ENCODE results near the gene PTPRG. TPM values are rescaled to one million over a fixed set of nuclear protein-coding genes. Genes with fewer than 3 reads are reported as not detected.

Gene PTPRG
- polyA plus RNA-seq, 3 donors = not detected

DNA sequence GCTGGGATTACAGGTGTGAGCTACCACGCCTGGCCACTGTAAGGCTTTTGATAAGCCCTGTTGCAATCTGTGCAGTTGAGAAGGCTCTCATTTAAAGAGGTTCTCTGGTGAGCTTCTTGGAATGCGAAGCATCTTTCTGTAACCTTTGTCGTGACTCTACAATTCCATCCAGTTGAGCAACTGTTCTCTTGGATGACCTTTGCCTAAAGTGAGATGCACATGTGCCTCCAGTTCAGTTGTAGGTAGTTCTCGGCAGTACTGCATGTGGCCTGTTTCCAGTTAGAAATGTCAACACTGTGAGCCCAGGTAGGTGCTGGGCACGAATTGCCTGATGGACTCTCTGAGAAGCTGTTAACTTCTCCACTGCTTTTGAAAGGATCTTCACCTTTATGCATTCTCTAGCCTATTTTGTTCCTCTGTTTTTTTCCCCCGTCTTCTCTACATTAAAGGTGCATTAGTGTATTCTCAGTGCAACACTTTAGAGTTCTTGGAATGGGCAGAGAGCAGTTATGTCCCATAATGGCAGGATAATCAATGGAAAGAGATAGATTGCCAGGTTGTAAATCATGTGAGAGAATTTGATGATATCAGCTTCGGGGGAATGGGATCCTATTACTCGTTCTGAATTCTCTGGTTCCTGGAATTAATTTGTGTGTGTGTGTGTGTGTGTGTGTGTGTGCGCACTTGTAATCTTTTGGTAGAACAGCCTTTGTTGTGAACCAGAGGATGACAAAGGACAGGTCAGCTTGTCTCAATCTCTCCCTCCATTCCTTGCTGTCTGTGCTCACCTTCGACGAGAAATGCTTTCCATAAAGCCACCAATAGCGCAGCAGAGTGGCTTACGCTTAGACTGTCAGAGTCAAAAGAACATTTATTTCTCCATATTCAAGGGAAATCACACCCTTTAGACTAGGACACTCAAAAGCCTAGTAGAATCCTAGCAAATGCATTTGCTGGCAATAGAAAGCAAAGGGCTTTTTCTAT lies 51.1 kb downstream of the PTPRG start:
- Mint-ChIP-seq H3K4me3 (no peak overlapping the region), H3K27me3 (ENCODE audit: low read depth in 3 of 3) (peaks cover 0 to 2% (median 2%) of the 10 kb centered on the region in 3 donors), H3K9me3 (peaks cover 0 to 9% (median 4%) of the 10 kb centered on the region in 7 donors), H3K4me1 (no peaks in the 10 kb centered on the region), H3K27ac (peak overlapping the region in 1 of 7 donors; percentile 26), H3K36me3 (no peaks in the 10 kb centered on the region)
- TF ChIP-seq CTCF (IDR thresholded peaks at IDR 0.05) = no peak
- peaks cover 4 to 5% of the 10 kb centered on the region in 2 donors for H3K9me3 ChIP-seq (replicated peaks in 1 of 2; ENCODE audit: control insufficient read depth in 1 of 2, insufficient read depth in 1 of 2, low read length in 2 of 2)
- no peak overlapping the region for H3K4me2 ChIP-seq (replicated peaks; ENCODE audit: extremely low read depth, low read length, poor library complexity, severe bottlenecking)
- no peaks in the 10 kb centered on the region for H3K79me2 ChIP-seq (ENCODE audit: insufficient read depth, low read length)
- no peak for DNase-seq
- no peak overlapping the region for H3K27ac ChIP-seq (ENCODE audit: low read depth in 1 of 2, low read length in 2 of 2)
- no peak overlapping the region for H2AFZ ChIP-seq (ENCODE audit: insufficient read depth, low read depth, low read length, poor library complexity, severe bottlenecking)
- WGBS (ENCODE audit: insufficient coverage) = 73% methylated on average over 9 of the region's 13 CpGs
- H3K36me3 ChIP-seq (replicated peaks in 1 of 2; ENCODE audit: control insufficient read depth in 1 of 2, insufficient read depth in 2 of 2, low read length in 2 of 2) = no peaks in the 10 kb centered on the region
- no peaks in the 10 kb centered on the region for H4K20me1 ChIP-seq (ENCODE audit: insufficient read depth, low read length)
- H3K27me3 ChIP-seq (ENCODE audit: control insufficient read depth in 2 of 2, insufficient read depth in 2 of 2, low read length in 2 of 2) = no peaks in the 10 kb centered on the region
- intact Hi-C loops (cut with micrococcal nuclease) = no loop called here
- H3K9ac ChIP-seq (ENCODE audit: insufficient read depth, low read length, poor library complexity, severe bottlenecking) = no peak overlapping the region
- H3K4me3 ChIP-seq (replicated peaks in 1 of 3; ENCODE audit: low read depth in 2 of 3, low read length in 3 of 3) = no peak overlapping the region
- no peaks in the 10 kb centered on the region for H3K4me1 ChIP-seq (ENCODE audit: control insufficient read depth in 1 of 2, insufficient read depth in 2 of 2, low read length in 2 of 2)

GRCh38 chr3:61613666-61614065 lies 52.3 kb downstream of the PTPRG start:
- H3K27ac Mint-ChIP-seq = no peak overlapping the region
- Histone ChIP-seq H3K4me2 (replicated peaks; ENCODE audit: extremely low read depth, low read length, poor library complexity, severe bottlenecking) (no peak overlapping the region), H3K4me1 (ENCODE audit: control insufficient read depth in 1 of 2, insufficient read depth in 2 of 2, low read length in 2 of 2) (no peaks in the 10 kb centered on the region), H3K9ac (ENCODE audit: insufficient read depth, low read length, poor library complexity, severe bottlenecking) (no peak overlapping the region), H2AFZ (ENCODE audit: insufficient read depth, low read depth, low read length, poor library complexity, severe bottlenecking) (no peak overlapping the region), H3K27ac (ENCODE audit: low read depth in 1 of 2, low read length in 2 of 2) (no peak overlapping the region), H3K27me3 (ENCODE audit: control insufficient read depth in 2 of 2, insufficient read depth in 2 of 2, low read length in 2 of 2) (no peaks in the 10 kb centered on the region), H4K20me1 (ENCODE audit: insufficient read depth, low read length) (no peaks in the 10 kb centered on the region), H3K4me3 (replicated peaks in 1 of 3; ENCODE audit: low read depth in 2 of 3, low read length in 3 of 3) (no peak overlapping the region), H3K79me2 (ENCODE audit: insufficient read depth, low read length) (no peaks in the 10 kb centered on the region), H3K36me3 (replicated peaks in 1 of 2; ENCODE audit: control insufficient read depth in 1 of 2, insufficient read depth in 2 of 2, low read length in 2 of 2) (no peaks in the 10 kb centered on the region), H3K9me3 (replicated peaks in 1 of 2; ENCODE audit: control insufficient read depth in 1 of 2, insufficient read depth in 1 of 2, low read length in 2 of 2) (no peaks in the 10 kb centered on the region)
- no peak for TF ChIP-seq CTCF (IDR thresholded peaks at IDR 0.05)
- DNase-seq = no peak
- intact Hi-C loops (cut with micrococcal nuclease) = no loop called here
- no CpG with 5 or more reads among the region's 1 CpG for WGBS (ENCODE audit: insufficient coverage)
- H3K36me3 Mint-ChIP-seq = no peaks in the 10 kb centered on the region
- H3K4me1 Mint-ChIP-seq = no peaks in the 10 kb centered on the region
- H3K27me3 Mint-ChIP-seq (ENCODE audit: low read depth in 3 of 3) = peaks cover 0 to 2% (median 2%) of the 10 kb centered on the region in 3 donors
- H3K4me3 Mint-ChIP-seq = no peak overlapping the region
- peaks cover 0 to 6% (median 1%) of the 10 kb centered on the region in 7 donors for H3K9me3 Mint-ChIP-seq
